Measurements from ENCODE around the gene CX3CR1. TPM values are rescaled to one million over a fixed set of nuclear protein-coding genes. Genes with fewer than 3 reads are reported as not detected.

The CX3CR1 gene
- total RNA-seq, 2 donors from 2014 or later = 0.28 to 0.54 TPM

DNA sequence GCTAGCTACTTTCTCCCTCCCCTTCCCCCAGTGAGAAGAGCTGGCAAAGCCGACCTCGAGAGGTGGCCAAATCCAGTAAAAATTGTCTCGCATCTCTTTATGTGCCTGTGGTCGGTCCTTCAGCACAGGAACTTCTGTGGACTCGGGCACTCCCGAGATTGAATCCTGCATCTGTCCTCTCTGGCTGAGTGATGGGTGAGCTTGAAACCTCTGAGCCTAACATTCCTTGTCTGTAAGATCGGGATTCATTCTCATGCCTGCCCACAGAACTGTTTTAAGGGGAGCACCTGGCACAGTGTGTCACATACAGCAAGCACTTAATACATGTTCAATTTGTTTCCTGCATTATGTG is 11.3 kb downstream of the CX3CR1 start:
- H3K9me3 ChIP-seq = no peaks in the 10 kb centered on the region
- H3K4me3 ChIP-seq = no peak overlapping the region
- ATAC-seq (ENCODE audit: insufficient number of reproducible peaks, low FRiP score, low read depth) = no peak
- no peaks in the 10 kb centered on the region for H3K4me1 ChIP-seq (ENCODE audit: control insufficient read depth in 1 of 2, low read depth in 2 of 2)
- TF ChIP-seq CTCF (IDR thresholded peaks at IDR 0.05) = no peak
- no peak overlapping the region for H3K27ac ChIP-seq
- H3K27me3 ChIP-seq (replicated peaks; ENCODE audit: insufficient read depth) = no peaks in the 10 kb centered on the region
- no peaks in the 10 kb centered on the region for H3K36me3 ChIP-seq
- DNase-seq (ENCODE audit: low spot score) = no peak

GRCh38 chr3:39267631-39268548 is 11.9 kb downstream of the CX3CR1 start:
- no peak overlapping the region for H3K27ac ChIP-seq
- no peaks in the 10 kb centered on the region for H3K9me3 ChIP-seq
- TF ChIP-seq CTCF (IDR thresholded peaks at IDR 0.05) = no peak
- no peaks in the 10 kb centered on the region for H3K36me3 ChIP-seq
- no peak for ATAC-seq (ENCODE audit: insufficient number of reproducible peaks, low FRiP score, low read depth)
- H3K27me3 ChIP-seq (replicated peaks; ENCODE audit: insufficient read depth) = no peaks in the 10 kb centered on the region
- DNase-seq (ENCODE audit: low spot score) = no peak
- no peak overlapping the region for H3K4me3 ChIP-seq
- H3K4me1 ChIP-seq (ENCODE audit: control insufficient read depth in 1 of 2, low read depth in 2 of 2) = no peaks in the 10 kb centered on the region

- no peaks in the 10 kb centered on the region for H3K27me3 ChIP-seq (replicated peaks; ENCODE audit: insufficient read depth)
- no peak for TF ChIP-seq CTCF (IDR thresholded peaks at IDR 0.05)
- no peak overlapping the region for H3K27ac ChIP-seq
- no peaks in the 10 kb centered on the region for H3K36me3 ChIP-seq
- ATAC-seq (ENCODE audit: insufficient number of reproducible peaks, low FRiP score, low read depth) = no peak
- no peak for DNase-seq (ENCODE audit: low spot score)
- H3K4me1 ChIP-seq (ENCODE audit: control insufficient read depth in 1 of 2, low read depth in 2 of 2) = peaks cover 4 to 17% of the 10 kb centered on the region in 2 donors
- no peaks in the 10 kb centered on the region for H3K9me3 ChIP-seq
- H3K4me3 ChIP-seq = no peak overlapping the region
Observed at GRCh38 chr3:39264053-39264452, 15.8 kb downstream of the CX3CR1 start.

DNA sequence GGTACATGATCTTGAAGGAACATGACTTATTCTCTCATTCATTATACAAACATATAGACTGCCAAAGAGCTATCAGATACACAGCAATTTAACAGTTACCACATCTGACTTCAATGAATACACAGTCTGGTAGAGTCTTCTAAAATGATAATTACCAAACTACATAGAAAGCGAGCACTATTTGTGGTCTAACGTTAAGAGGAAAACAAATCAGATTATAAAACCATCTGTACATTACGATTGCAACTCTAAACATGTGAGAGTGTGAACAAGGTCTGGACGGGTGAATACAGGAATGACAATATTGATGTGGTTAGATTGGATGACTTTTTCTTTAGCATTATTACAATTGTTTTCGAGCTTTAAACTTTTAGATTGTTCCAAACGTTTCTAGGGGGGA is 16.3 kb downstream of the CX3CR1 start:
- no peaks in the 10 kb centered on the region for H3K36me3 ChIP-seq
- H3K27ac ChIP-seq = no peak overlapping the region
- no peak for TF ChIP-seq CTCF (IDR thresholded peaks at IDR 0.05)
- H3K4me3 ChIP-seq = no peak overlapping the region
- peaks cover 4 to 17% of the 10 kb centered on the region in 2 donors for H3K4me1 ChIP-seq (ENCODE audit: control insufficient read depth in 1 of 2, low read depth in 2 of 2)
- H3K9me3 ChIP-seq = no peaks in the 10 kb centered on the region
- H3K27me3 ChIP-seq (replicated peaks; ENCODE audit: insufficient read depth) = no peaks in the 10 kb centered on the region
- DNase-seq (ENCODE audit: low spot score) (no peak), ATAC-seq (ENCODE audit: insufficient number of reproducible peaks, low FRiP score, low read depth) (no peak)

DNA sequence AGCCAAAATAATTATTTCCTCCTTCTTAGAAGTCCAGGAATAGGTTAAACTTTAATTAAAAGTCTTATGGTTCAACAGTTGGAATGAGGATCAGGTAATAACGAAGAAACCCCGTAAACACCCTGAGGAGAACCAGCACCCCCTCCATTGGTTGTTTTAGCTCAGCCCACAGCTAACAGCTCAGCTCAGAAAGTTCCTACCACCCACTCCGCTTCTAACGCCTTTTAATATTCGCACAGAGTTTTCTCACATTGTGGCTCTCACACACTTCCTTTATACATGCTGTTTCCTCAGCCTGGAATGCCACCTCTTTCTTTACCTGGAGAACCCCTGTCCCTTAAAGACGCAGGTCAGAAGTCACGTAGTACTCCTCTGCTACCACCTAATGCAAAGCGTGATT is 17.0 kb downstream of the CX3CR1 start:
- ATAC-seq (ENCODE audit: insufficient number of reproducible peaks, low FRiP score, low read depth) = no peak
- no peaks in the 10 kb centered on the region for H3K9me3 ChIP-seq
- peaks cover 4 to 17% of the 10 kb centered on the region in 2 donors for H3K4me1 ChIP-seq (ENCODE audit: control insufficient read depth in 1 of 2, low read depth in 2 of 2)
- no peaks in the 10 kb centered on the region for H3K36me3 ChIP-seq
- H3K27me3 ChIP-seq (replicated peaks; ENCODE audit: insufficient read depth) = no peaks in the 10 kb centered on the region
- no peak for DNase-seq (ENCODE audit: low spot score)
- TF ChIP-seq CTCF (IDR thresholded peaks at IDR 0.05) = no peak
- H3K4me3 ChIP-seq = no peak overlapping the region
- H3K27ac ChIP-seq = no peak overlapping the region

Data from thoracic aorta (tissue), 2 donors.